K562 (cell line): ENCODE measurements around the gene RDH11. TPM values are rescaled to one million over a fixed set of nuclear protein-coding genes. Genes with fewer than 3 reads are reported as not detected.

Source experiments
- ATAC-seq: fragments of 200-7000 bp; cut with Tn5 transposase; 3 replicates; pipeline ENCODE4 v1.9.1; 2020; ENCODE audit warnings: moderate library complexity
- BruUV-seq: library from RNA; stranded (reverse); fragments of 400-500 nt; replicated peaks from 2 replicates; lab custom pipeline; 2021; lab: Mats Ljungman, UMichigan
- CTCF ChIA-PET: fragments of 300-600 bp; formaldehyde crosslinking; extraction: SDS; loops from one replicate; lab custom pipeline; 2021; ENCODE audit warnings: low intra/inter-chr PET ratio; lab: Yijun Ruan, JAX
- POLR2A ChIA-PET: fragments of 300-600, 350-650 bp; sonication (Branson Sonifier 250); formaldehyde crosslinking; extraction: SDS; loops from one replicate; lab custom pipeline; 2021; ENCODE audit warnings: antibody characterized with exemption, inconsistent platforms; lab: Yijun Ruan, JAX
- DNase-seq, 4 experiments: peaks; one replicate each; pipeline versions ENCODE4 v3.0.0 to v3.0.0-alpha.2; 2011 to 2018; ENCODE audit warnings: low spot score in 3 of 4, mixed read lengths in 3 of 4; ENCODE audit errors: extremely low read depth in 1 of 4
- FAIRE-seq: peaks from 2 replicates; lab custom pipeline; 2011; peaks lifted over from hg19 to GRCh38; lab: Jason Lieb, UNC
- H2AFZ ChIP-seq: 2 replicates; pipeline ENCODE4 v1.6.0; 2011; ENCODE audit warnings: low read depth, low read length, control low read depth, inconsistent platforms
- H3K27ac ChIP-seq: fragments of 200-600 bp; 3 replicates; pipeline ENCODE4 v1.8.0; 2011; ENCODE audit warnings: low read depth, mild to moderate bottlenecking, control low read depth, inconsistent platforms, low read length, moderate library complexity, mixed read lengths; ENCODE audit errors: extremely low read depth
- H3K27me3 ChIP-seq, 2 experiments: fragments of 300-600 bp in 1 of 2; 2 replicates in 1 of 2; 3 replicates in 1 of 2; pipeline versions ENCODE4 v1.6.0 to v1.8.0; 2011; ENCODE audit warnings: inconsistent platforms in 2 of 2, low read length in 2 of 2, mild to moderate bottlenecking in 1 of 2, mixed read lengths in 1 of 2, moderate library complexity in 1 of 2; ENCODE audit not compliant: control insufficient read depth in 2 of 2, insufficient read depth in 2 of 2
- H3K36me3 ChIP-seq: fragments of 300-600 bp; 3 replicates; pipeline ENCODE4 v1.8.0; 2011; ENCODE audit warnings: mild to moderate bottlenecking, low read length, inconsistent platforms; ENCODE audit not compliant: control insufficient read depth, insufficient read depth
- H3K4me1 ChIP-seq, 2 experiments: fragments of 200-600 bp in 1 of 2; replicated peaks in 1 of 2; 2 replicates in 1 of 2; 3 replicates in 1 of 2; pipeline versions ENCODE4 v1.5.1 to v1.8.0; 2011; ENCODE audit warnings: inconsistent platforms in 2 of 2, low read length in 2 of 2, mild to moderate bottlenecking in 1 of 2, mixed read lengths in 1 of 2, moderate library complexity in 1 of 2; ENCODE audit not compliant: control insufficient read depth in 2 of 2, insufficient read depth in 2 of 2
- H3K4me2 ChIP-seq: 2 replicates; pipeline ENCODE4 v1.6.1; 2011; ENCODE audit warnings: low read length, control low read depth, inconsistent platforms, mixed read lengths; ENCODE audit not compliant: insufficient read depth
- H3K4me3 ChIP-seq: fragments of 200-600 bp; sonication (generic), shearing (Covaris generic); 2 replicates; pipeline ENCODE4 v1.5.1; 2016; ENCODE audit warnings: control low read depth, inconsistent platforms
- H3K79me2 ChIP-seq: fragments of 200-600 bp; 3 replicates; pipeline ENCODE4 v1.8.0; 2011; ENCODE audit warnings: low read length, inconsistent platforms; ENCODE audit not compliant: control insufficient read depth, insufficient read depth
- H3K9ac ChIP-seq, 2 experiments: 2 replicates each; pipeline versions ENCODE4 v1.6.0 to v1.6.1; 2011; ENCODE audit warnings: low read depth in 2 of 2, low read length in 2 of 2, control low read depth in 1 of 2, inconsistent platforms in 1 of 2, mild to moderate bottlenecking in 1 of 2, mixed read lengths in 1 of 2; ENCODE audit not compliant: insufficient read depth in 1 of 2
- H3K9me1 ChIP-seq: one replicate; pipeline ENCODE4 v1.6.0; 2011; ENCODE audit warnings: inconsistent platforms, mild to moderate bottlenecking, low read length, moderate library complexity; ENCODE audit not compliant: control insufficient read depth, insufficient read depth
- H3K9me3 ChIP-seq: replicated peaks from 2 replicates; pipeline ENCODE4 v1.5.1; 2011; ENCODE audit warnings: low read depth, low read length, inconsistent platforms; ENCODE audit not compliant: control insufficient read depth, insufficient read depth
- H4K20me1 ChIP-seq: replicated peaks from 2 replicates; pipeline ENCODE4 v1.6.1; 2011; ENCODE audit warnings: low read length, inconsistent platforms, mixed read lengths; ENCODE audit not compliant: control insufficient read depth, insufficient read depth
- BRD4 ChIP-seq: fragments of 200-600 bp; sonication (generic); IDR thresholded peaks from 2 replicates; pipeline ENCODE4 v1.6.1; 2017; ENCODE audit warnings: inconsistent platforms
- FOXJ2 ChIP-seq: fragments of 200-800 bp; sonication (Bioruptor generic); IDR thresholded peaks from 2 replicates; pipeline ENCODE4 v1.6.1; 2016; ENCODE audit warnings: missing genetic modification characterization, missing compliant biosample characterization
- GTF2F1 ChIP-seq: IDR thresholded peaks from 2 replicates; pipeline ENCODE4 v1.6.1; 2011; ENCODE audit warnings: low read depth, low read length, improper control_type of control experiment
- NFE2 ChIP-seq: IDR thresholded peaks from 2 replicates; pipeline ENCODE4 v1.6.1; 2014; ENCODE audit warnings: antibody characterized with exemption, low read depth
- RFX7 ChIP-seq: fragments of 250-450 bp; sonication (Bioruptor Pico); IDR thresholded peaks from 2 replicates; pipeline ENCODE4 v1.5.1; 2021; ENCODE audit warnings: mild to moderate bottlenecking
- SAFB ChIP-seq: fragments of 200-400 bp; formaldehyde crosslinking; IDR thresholded peaks from 2 replicates; pipeline ENCODE4 v1.6.1; 2017; ENCODE audit warnings: low read depth, low read length, borderline replicate concordance
- SRSF7 ChIP-seq: fragments of 200-400 bp; formaldehyde crosslinking; optimal IDR thresholded peaks from 2 replicates; pipeline ENCODE3; 2017; ENCODE audit warnings: mild to moderate bottlenecking, low read depth, low read length
- TAL1 ChIP-seq: fragments of 450-650 bp; IDR thresholded peaks from 2 replicates; pipeline ENCODE4 v1.6.1; 2016; ENCODE audit warnings: mild to moderate bottlenecking
- ZNF224 ChIP-seq: sonication (generic); formaldehyde crosslinking; IDR thresholded peaks from 2 replicates; pipeline ENCODE4 v1.8.0; 2022; ENCODE audit warnings: mild to moderate bottlenecking, missing genetic modification reagents
- ZNF707 ChIP-seq: fragments of 250-450 bp; sonication (Bioruptor Pico); conservative IDR thresholded peaks from 2 replicates; pipeline ENCODE4 v1.8.0; 2022; ENCODE audit warnings: inconsistent platforms, mild to moderate bottlenecking, moderate library complexity
- ZNF77 ChIP-seq: fragments of 250-450 bp; sonication (Bioruptor Pico); IDR thresholded peaks from 2 replicates; pipeline ENCODE4 v1.5.0; 2020
- WGBS: fragments of 100-300 bp; shearing (Covaris generic); methylation state at CpG from one replicate; pipeline ENCODE4 v1.1.6; 2016; ENCODE audit warnings: low coverage, mixed read lengths; ENCODE audit not compliant: insufficient coverage; ENCODE audit errors: missing lambda C conversion rate; 5-methylcytosine and 5-hydroxymethylcytosine counted together
- in situ Hi-C: fragments of 300-500 bp; cut with MboI; formaldehyde crosslinking; loops from 4 replicates; pipeline ENCODE4 v1.15.0; 2018; ENCODE audit warnings: inconsistent platforms, mixed read lengths
- intact Hi-C: fragments of 100-400 bp; cut with micrococcal nuclease; formaldehyde crosslinking; loops from 2 replicates; pipeline ENCODE4 v1.14.2; 2022
- polyA plus RNA-seq, 8 experiments: library from polyadenylated mRNA; depleted of rRNA in 4 of 8; stranded (reverse) in 5 of 8; unstranded in 3 of 8; fragments of >200 nt; fragmentation: Nextera tagmentation in 2 of 8; fragmentation: Illumina TruSeq in 1 of 8; extraction: Ambion mirVana in 2 of 8; extraction: Trizol in 1 of 8; gene quantifications; 2 replicates each; pipeline versions ENCODE4 v1.2.1 to v1.2.3, GENCODE V29; 2011 to 2014; ENCODE audit warnings: inconsistent platforms in 1 of 8, missing spikeins in 1 of 8
- total RNA-seq, 7 experiments: library from RNA; depleted of rRNA in 6 of 7; stranded (reverse); fragments of >200 nt in 6 of 7; fragmentation: Illumina TruSeq in 2 of 7; extraction: Trizol in 2 of 7; gene quantifications; 2 replicates each; pipeline versions ENCODE4 v1.2.1 to v1.2.3, GENCODE V29; 2011 to 2021; ENCODE audit warnings: low replicate concordance in 1 of 7

Gene RDH11
- total and polyA plus RNA-seq, 9 of the 15 experiments (the other 6 are each of a cell fraction or from before 2014, with no cell fraction given): 50.6 to 172 (median 70.5) TPM

DNA sequence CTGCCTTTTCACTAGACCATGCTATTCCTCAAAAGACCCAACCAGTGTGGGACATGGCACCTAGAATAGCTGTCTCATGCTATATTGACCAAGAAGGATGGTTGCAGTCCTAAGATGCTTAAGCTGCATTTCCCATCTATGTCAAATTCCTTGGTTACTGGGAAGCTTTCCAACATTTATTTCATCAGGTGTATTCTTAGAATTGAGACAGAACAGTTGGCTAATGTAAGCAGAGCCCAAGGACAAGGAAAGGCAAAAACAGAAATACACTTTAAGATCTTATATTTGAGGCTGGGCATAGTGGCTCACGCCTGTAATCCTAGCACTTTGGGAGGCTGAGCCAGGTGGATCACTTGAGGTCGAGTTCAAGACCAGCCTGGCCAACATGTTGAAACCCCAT, 51.1 kb downstream of the RDH11 start:
- Histone ChIP-seq H3K4me3 (no peak overlapping the region), H3K9ac (no peak overlapping the region), H4K20me1 (no peaks in the 10 kb centered on the region), H3K27ac (no peak overlapping the region), H3K9me3 (no peaks in the 10 kb centered on the region), H3K9me1 (no peaks in the 10 kb centered on the region), H3K79me2 (no peaks in the 10 kb centered on the region), H3K4me2 (no peak overlapping the region), H2AFZ (no peak overlapping the region), H3K27me3 (no peaks in the 10 kb centered on the region), H3K4me1 (peaks cover 0 to 16% of the 10 kb centered on the region in 2 experiments; a peak in 3 of 5 replicates), H3K36me3 (peaks cover 41% of the 10 kb centered on the region)
- TF ChIP-seq GTF2F1: no peak
- TF ChIP-seq ZNF224 (CRISPR knock-in tag): no peak
- TF ChIP-seq ZNF707: no peak
- no peak for TF ChIP-seq RFX7 (CRISPR knock-in tag)
- TF ChIP-seq ZNF77 (CRISPR knock-in tag): no peak
- no peak for TF ChIP-seq TAL1
- TF ChIP-seq SRSF7: no peak
- TF ChIP-seq FOXJ2 (tag): no peak
- no peak for TF ChIP-seq SAFB
- TF ChIP-seq BRD4: no peak
- no peak for TF ChIP-seq NFE2
- CTCF ChIA-PET: no interaction called here
- POLR2A ChIA-PET: interaction anchor here (0.6 to 1.5 kb wide), 3 partner anchors 8 to 14 kb away, joined by 4 to 7 read pairs (median 5); no protein-coding TSS in a partner anchor
- WGBS: 69% methylated on average over 2 of the region's 2 CpGs
- no TSS peak for BruUV-seq
- in situ Hi-C loops (no loop called here), intact Hi-C loops (no loop called here)
- ATAC-seq (no peak), FAIRE-seq (no peak), DNase-seq (no peak)
